Heart left ventricle (tissue), 13 donors: Measurements from ENCODE around the gene BNC2.

Experiments
- CTCF ChIP-seq, 12 donors: fragments of 200-600 bp; sonication (generic) in 4 of 12; IDR thresholded peaks; one replicate each; pipeline versions ENCODE4 v1.5.0 to v1.8.0; 2018 to 2022; ENCODE audit warnings: antibody characterized with exemption in 12 of 12, mild to moderate bottlenecking in 5 of 12
- POLR2A ChIP-seq, 2 donors: fragments of 450-650 bp; IDR thresholded peaks; one replicate each; pipeline ENCODE4 v1.6.1; 2017; ENCODE audit warnings: antibody characterized with exemption in 2 of 2, mild to moderate bottlenecking in 2 of 2, moderate library complexity in 2 of 2
- donor health status: ischemic (EF 13 %, LVEDD 7.1; RV severe dilation, severe dysfunction).
- donor health status: DM: no; HTN: yes; CAD: no.
- donor health status: DM: no; HTN: no; CAD: no.
- donor health status: ischemic (EF 25% LVEDD 6.9; RV normal size, moderate dysfunction).
- donor health status: ischemic (EF 25% LVEDD 5.7; RV mildly dilated, moderate dysfunction).
- donor health status: ischemic (EF 35%, LVEDD 5.7; RV mildly dilated, moderate dysfunction).
- donor health status: nonischemic (EF 11% LVEDD 7.7; RV severe dilation, severe dysfunction).
- donor health status: DM: yes; HTN: yes; CAD: no.
- donor health status: PGD.
- donor health status: ischemic (EF 29% LVEDD 5.4; RV normal size, mild dysfunction).
- donor health status: nonischemic (EF 23%, LVEDD 6.1; RV moderate dilation, normal function).

- TF ChIP-seq CTCF (IDR thresholded peaks at IDR 0.05) (peak in 1 of 12 donors; percentile 6), POLR2A (IDR thresholded peaks at IDR 0.05) (no peak)
Measured at GRCh38 chr9:16726029-16726428, 144.4 kb downstream of the BNC2 start.
